Fibroblast of villous mesenchyme (primary cell): Measurements from ENCODE around the gene NR2E3. TPM values are rescaled to one million over a fixed set of nuclear protein-coding genes. Genes with fewer than 3 reads are reported as not detected.

Experiments used
- DNase-seq: peaks from one replicate; pipeline ENCODE4 v3.0.0-alpha.2; 2010; ENCODE audit warnings: low read depth
- H3K4me3 ChIP-seq: 2 replicates; pipeline ENCODE4 v1.5.1; 2011; ENCODE audit warnings: low read depth, mild to moderate bottlenecking, low read length
- total RNA-seq: library from RNA; depleted of rRNA; stranded (reverse); fragments of >200 nt; gene quantifications from 2 replicates; pipeline ENCODE4 v1.2.3, GENCODE V29; 2012
- TF ChIP-seq, protein P1 (sequence below): IDR thresholded peaks from 2 replicates; pipeline ENCODE4 v1.5.1; 2012; ENCODE audit warnings: low read depth, mild to moderate bottlenecking, low read length; ENCODE audit not compliant: insufficient read depth

Gene NR2E3
- total RNA-seq, 1 donor: 0.86 TPM

DNA sequence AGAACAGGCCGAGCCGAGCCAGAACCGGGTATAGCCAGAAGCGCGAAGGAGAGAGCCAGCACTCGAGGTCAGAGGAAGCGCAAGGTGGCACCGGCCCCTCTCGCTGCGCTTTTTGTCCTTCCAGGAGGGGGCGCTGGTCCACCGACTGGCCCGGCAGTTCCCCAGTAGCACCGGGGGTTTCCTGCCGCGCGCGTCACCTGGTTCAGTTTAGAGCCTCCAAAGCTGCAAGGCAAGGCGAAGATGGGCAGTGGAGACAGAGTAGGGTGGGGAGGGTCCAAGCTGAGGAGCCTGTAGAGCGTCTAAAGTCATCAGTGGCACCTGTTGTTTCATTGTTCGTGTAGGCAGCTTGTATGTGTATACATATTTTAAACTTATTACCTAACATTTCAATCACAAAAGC is 7.6 kb upstream of the NR2E3 start:
- TF ChIP-seq, protein P1, sequence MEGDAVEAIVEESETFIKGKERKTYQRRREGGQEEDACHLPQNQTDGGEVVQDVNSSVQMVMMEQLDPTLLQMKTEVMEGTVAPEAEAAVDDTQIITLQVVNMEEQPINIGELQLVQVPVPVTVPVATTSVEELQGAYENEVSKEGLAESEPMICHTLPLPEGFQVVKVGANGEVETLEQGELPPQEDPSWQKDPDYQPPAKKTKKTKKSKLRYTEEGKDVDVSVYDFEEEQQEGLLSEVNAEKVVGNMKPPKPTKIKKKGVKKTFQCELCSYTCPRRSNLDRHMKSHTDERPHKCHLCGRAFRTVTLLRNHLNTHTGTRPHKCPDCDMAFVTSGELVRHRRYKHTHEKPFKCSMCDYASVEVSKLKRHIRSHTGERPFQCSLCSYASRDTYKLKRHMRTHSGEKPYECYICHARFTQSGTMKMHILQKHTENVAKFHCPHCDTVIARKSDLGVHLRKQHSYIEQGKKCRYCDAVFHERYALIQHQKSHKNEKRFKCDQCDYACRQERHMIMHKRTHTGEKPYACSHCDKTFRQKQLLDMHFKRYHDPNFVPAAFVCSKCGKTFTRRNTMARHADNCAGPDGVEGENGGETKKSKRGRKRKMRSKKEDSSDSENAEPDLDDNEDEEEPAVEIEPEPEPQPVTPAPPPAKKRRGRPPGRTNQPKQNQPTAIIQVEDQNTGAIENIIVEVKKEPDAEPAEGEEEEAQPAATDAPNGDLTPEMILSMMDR: peak; percentile 43
- H3K4me3 ChIP-seq: no peak overlapping the region
- no peak for DNase-seq

DNA sequence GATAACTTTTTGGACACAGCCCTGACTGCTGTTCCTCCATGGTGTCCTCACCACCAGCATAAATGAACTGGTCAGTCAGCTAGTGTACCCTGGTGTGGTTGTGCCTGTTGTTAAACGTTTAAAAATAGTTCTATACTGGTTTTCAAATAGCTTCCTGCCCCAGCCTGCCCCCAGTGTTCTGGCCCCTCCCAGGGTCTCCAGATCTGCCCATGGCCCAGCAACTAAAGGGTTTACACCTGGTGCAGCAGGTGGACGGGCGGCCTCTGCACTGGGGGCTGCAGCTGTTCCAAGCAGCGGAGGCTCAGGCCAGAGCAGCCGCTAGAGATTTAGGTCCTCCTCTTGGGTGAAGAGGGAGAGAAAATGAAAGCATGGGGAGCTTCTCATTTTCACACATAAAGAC is 6.1 kb upstream of the NR2E3 start:
- TF ChIP-seq, protein P1: no peak
- DNase-seq: no peak
- H3K4me3 ChIP-seq: no peak overlapping the region

DNA sequence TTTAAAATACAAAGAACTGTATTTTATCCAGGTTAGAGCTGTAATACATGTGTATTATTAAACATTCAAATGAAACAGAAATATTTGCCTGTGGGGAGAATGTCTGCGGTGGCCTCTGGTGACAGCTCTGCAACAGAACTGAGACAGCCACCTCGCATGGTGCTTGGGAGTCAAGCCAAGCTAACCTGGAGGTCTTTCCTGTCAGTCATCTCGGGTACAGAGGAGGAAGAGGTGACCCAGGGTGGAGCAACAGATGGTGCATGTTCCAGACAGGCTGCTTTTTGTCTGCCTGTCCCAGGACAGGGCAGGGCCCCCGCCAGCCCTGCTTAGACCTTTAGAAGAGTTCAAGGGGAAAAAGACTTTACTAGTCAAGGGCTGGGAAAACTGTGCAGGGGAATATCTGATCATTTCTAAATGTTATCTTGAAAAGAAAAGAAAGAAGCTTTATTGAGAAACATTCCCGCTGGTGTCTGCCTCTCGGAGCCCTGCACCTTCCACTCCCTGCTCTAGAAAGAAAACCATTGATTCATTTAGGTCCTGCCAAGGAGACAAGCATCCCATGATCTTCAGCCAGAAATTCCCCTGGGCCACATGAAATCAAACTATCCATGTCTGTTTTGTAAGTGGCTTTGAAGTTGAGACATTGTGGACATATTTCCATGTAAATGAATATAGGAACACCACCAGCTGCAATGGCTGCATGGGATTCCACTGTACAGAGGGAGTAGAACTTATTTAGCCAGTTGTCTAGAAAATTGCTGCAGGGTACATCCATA is 5.5 kb upstream of the NR2E3 start:
- no peak overlapping the region for H3K4me3 ChIP-seq
- DNase-seq: peak; percentile 39
- TF ChIP-seq, protein P1: no peak

DNA sequence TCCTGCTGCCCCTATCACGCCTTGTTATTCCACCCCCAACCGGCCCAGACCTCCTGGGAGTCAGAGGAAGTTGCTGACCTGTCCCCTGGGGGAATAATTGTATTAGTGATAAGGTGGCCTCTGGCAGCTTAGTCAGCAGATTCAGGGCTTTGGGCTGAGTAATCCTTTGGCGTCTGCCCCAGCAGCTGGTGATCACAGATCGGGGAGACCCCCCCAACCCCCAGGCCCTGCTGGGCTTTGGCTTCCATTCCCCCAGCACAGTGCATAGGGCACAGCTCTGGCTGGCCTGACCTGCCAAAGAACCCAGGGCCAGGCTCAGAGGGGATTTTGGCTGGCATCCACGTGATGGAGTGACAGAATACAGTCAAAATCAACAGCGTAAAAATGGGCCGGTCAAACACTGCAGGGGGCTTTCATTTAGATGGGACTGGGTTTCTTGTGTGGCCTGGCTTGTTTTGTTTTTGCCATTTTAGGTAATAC is 3.9 kb upstream of the NR2E3 start:
- H3K4me3 ChIP-seq: no peak overlapping the region
- DNase-seq: peak; percentile 42
- TF ChIP-seq, protein P1: no peak

DNA sequence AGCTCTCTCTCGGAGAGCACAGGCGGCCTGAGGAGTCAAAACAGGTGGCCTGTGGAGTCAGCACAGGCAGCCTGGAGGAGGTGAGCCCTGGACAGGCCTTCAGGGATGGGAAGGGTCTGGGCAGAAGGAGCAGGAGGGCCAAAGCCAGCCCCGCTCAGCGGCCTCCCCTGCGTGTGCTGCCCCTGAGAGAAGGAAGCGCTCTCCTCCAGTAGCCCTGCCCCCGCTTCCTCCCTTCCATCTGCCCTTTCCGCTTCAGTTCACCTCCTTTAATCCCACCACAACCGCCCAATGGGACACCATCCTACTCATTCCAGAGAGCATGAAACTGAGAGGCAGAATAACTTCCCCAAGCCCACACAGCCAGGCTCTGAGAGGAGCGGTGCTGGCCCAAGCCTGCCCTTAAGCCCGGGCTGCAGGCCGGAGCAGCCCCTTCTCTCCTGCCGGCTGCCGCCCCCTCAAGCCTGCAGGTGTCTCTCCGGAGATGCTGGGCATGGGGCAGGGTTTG is 3.2 kb upstream of the NR2E3 start:
- TF ChIP-seq, protein P1: no peak
- no peak for DNase-seq

DNA sequence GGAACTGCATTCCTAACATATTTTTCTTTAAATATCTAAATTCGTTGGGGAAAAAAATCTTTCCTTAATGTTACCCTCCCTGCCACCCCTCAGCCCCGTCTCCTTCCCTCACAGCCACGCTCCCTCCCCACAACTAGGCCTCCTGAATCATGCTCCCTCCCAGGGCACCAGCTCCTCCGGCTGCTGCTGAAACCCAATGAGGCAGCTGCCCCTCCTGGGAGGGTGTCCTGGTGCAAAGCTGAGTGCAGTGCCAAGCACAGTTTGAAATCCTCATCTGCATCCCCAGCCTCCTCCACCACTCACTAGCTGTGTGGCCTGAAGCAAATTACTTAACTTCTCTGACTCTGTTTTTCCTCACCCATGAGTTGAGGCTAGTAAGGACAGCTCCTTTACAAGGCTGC is 2.7 kb upstream of the NR2E3 start:
- no peak overlapping the region for H3K4me3 ChIP-seq
- TF ChIP-seq, protein P1: no peak
- DNase-seq: no peak

More for the DNA sequence above, 3.2 kb upstream of the NR2E3 start:
- H3K4me3 ChIP-seq: no peak overlapping the region
